HL-60 (cell line): Measurements from ENCODE around the gene MPP2.

ENCODE experiments used
- DNase-seq, 2 experiments: peaks; one replicate each; pipeline ENCODE4 v3.0.0-alpha.2; 2010 to 2020; ENCODE audit warnings: low read depth in 1 of 2, low spot score in 1 of 2
- H3K27ac ChIP-seq: fragments of 250-450 bp; sonication (Bioruptor Pico); replicated peaks from 2 replicates; pipeline ENCODE4 v1.5.1; 2020; ENCODE audit warnings: mild to moderate bottlenecking, moderate library complexity
- H3K27me3 ChIP-seq: fragments of 250-450 bp; sonication (Bioruptor Pico); 2 replicates; pipeline ENCODE4 v1.5.1; 2021; ENCODE audit warnings: mild to moderate bottlenecking, moderate library complexity; ENCODE audit not compliant: insufficient read depth, poor library complexity, severe bottlenecking
- H3K4me3 ChIP-seq: replicated peaks from 2 replicates; pipeline ENCODE4 v1.5.1; 2011; ENCODE audit warnings: mild to moderate bottlenecking, control low read depth, low read length; ENCODE audit not compliant: insufficient read depth
- GABPA ChIP-seq: IDR thresholded peaks from 2 replicates; pipeline ENCODE4 v1.6.1; 2012; ENCODE audit warnings: low read depth
- POLR2AphosphoS5 ChIP-seq: IDR thresholded peaks from 2 replicates; pipeline ENCODE4 v1.6.1; 2012; ENCODE audit warnings: low read depth
- SPI1 ChIP-seq: IDR thresholded peaks from 2 replicates; pipeline ENCODE4 v1.6.1; 2012; ENCODE audit warnings: low read depth, mild to moderate bottlenecking, borderline replicate concordance
- TF ChIP-seq, protein P1 (sequence below): IDR thresholded peaks from 2 replicates; pipeline ENCODE4 v1.6.1; 2012; ENCODE audit warnings: low read depth; ENCODE audit not compliant: insufficient replicate concordance
- TF ChIP-seq, protein P2 (sequence below): IDR thresholded peaks from one replicate; pipeline ENCODE4 v1.5.1; 2011; ENCODE audit warnings: low read length, control low read depth, inconsistent platforms; ENCODE audit not compliant: insufficient read depth

The MPP2 gene

GRCh38 chr17:43849116-43849515 is 58.2 kb downstream of the MPP2 start:
- H3K4me3 ChIP-seq: no peak overlapping the region
- no peak for DNase-seq
- TF ChIP-seq SPI1: no peak
- TF ChIP-seq, protein P1, sequence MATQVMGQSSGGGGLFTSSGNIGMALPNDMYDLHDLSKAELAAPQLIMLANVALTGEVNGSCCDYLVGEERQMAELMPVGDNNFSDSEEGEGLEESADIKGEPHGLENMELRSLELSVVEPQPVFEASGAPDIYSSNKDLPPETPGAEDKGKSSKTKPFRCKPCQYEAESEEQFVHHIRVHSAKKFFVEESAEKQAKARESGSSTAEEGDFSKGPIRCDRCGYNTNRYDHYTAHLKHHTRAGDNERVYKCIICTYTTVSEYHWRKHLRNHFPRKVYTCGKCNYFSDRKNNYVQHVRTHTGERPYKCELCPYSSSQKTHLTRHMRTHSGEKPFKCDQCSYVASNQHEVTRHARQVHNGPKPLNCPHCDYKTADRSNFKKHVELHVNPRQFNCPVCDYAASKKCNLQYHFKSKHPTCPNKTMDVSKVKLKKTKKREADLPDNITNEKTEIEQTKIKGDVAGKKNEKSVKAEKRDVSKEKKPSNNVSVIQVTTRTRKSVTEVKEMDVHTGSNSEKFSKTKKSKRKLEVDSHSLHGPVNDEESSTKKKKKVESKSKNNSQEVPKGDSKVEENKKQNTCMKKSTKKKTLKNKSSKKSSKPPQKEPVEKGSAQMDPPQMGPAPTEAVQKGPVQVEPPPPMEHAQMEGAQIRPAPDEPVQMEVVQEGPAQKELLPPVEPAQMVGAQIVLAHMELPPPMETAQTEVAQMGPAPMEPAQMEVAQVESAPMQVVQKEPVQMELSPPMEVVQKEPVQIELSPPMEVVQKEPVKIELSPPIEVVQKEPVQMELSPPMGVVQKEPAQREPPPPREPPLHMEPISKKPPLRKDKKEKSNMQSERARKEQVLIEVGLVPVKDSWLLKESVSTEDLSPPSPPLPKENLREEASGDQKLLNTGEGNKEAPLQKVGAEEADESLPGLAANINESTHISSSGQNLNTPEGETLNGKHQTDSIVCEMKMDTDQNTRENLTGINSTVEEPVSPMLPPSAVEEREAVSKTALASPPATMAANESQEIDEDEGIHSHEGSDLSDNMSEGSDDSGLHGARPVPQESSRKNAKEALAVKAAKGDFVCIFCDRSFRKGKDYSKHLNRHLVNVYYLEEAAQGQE: no peak
- TF ChIP-seq, protein P2, sequence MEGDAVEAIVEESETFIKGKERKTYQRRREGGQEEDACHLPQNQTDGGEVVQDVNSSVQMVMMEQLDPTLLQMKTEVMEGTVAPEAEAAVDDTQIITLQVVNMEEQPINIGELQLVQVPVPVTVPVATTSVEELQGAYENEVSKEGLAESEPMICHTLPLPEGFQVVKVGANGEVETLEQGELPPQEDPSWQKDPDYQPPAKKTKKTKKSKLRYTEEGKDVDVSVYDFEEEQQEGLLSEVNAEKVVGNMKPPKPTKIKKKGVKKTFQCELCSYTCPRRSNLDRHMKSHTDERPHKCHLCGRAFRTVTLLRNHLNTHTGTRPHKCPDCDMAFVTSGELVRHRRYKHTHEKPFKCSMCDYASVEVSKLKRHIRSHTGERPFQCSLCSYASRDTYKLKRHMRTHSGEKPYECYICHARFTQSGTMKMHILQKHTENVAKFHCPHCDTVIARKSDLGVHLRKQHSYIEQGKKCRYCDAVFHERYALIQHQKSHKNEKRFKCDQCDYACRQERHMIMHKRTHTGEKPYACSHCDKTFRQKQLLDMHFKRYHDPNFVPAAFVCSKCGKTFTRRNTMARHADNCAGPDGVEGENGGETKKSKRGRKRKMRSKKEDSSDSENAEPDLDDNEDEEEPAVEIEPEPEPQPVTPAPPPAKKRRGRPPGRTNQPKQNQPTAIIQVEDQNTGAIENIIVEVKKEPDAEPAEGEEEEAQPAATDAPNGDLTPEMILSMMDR: no peak
- no peak for TF ChIP-seq POLR2AphosphoS5
- TF ChIP-seq GABPA: no peak
- H3K27me3 ChIP-seq: peaks cover 1% of the 10 kb centered on the region
- no peak overlapping the region for H3K27ac ChIP-seq

DNA sequence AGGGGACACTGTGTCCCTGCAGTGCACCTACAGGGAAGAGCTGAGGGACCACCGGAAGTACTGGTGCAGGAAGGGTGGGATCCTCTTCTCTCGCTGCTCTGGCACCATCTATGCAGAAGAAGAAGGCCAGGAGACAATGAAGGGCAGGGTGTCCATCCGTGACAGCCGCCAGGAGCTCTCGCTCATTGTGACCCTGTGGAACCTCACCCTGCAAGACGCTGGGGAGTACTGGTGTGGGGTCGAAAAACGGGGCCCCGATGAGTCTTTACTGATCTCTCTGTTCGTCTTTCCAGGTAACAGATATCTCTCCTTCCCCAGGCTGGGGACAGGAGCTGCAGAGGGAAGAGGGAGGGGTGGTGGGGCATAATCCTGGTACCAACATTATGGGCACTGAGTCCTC is 58.7 kb downstream of the MPP2 start:
- H3K4me3 ChIP-seq: no peak overlapping the region
- TF ChIP-seq, protein P2: no peak
- TF ChIP-seq GABPA (no peak), SPI1 (no peak), POLR2AphosphoS5 (no peak)
- TF ChIP-seq, protein P1: no peak
- no peak for DNase-seq
- no peak overlapping the region for H3K27ac ChIP-seq
- no peaks in the 10 kb centered on the region for H3K27me3 ChIP-seq

- H3K27ac ChIP-seq: no peak within 1 kb of the TSS
- H3K27me3 ChIP-seq: no peaks in the 10 kb centered on the region
- TF ChIP-seq, protein P2: no peak
- no peak for TF ChIP-seq POLR2AphosphoS5
- TF ChIP-seq SPI1: no peak
- no peak for TF ChIP-seq GABPA
- TF ChIP-seq, protein P1: no peak
- no peak within 1 kb of the TSS for H3K4me3 ChIP-seq
- no peak for DNase-seq
These were observed 60.4 kb downstream of the MPP2 start, which contains the start of gene CD300LG for GRCh38 chr17:43846963-43847371. Gene CD300LG, plus strand, starts transcription at chr17:43847176. Its CDS starts 41 bp downstream, at chr17:43847217.
